GM03348 (cell line): Measurements from ENCODE around the gene BTBD9.

Source experiments
- DNase-seq: peaks from one replicate; pipeline ENCODE4 v3.0.0; 2012; ENCODE audit warnings: low spot score

BTBD9 gene

GRCh38 chr6:38284802-38285394, 354.8 kb downstream of the BTBD9 start:
- no peak for DNase-seq

GRCh38 chr6:38283734-38284362, 355.9 kb downstream of the BTBD9 start:
- no peak for DNase-seq

- no peak for DNase-seq
Observed at GRCh38 chr6:38282911-38283310, 356.8 kb downstream of the BTBD9 start.

GRCh38 chr6:38281126-38281525, 358.6 kb downstream of the BTBD9 start:
- DNase-seq = no peak

- no peak for DNase-seq
Observed at GRCh38 chr6:38279963-38280588, 359.7 kb downstream of the BTBD9 start.

GRCh38 chr6:38279423-38279822, 360.3 kb downstream of the BTBD9 start:
- no peak for DNase-seq

GRCh38 chr6:38273325-38273724, 366.4 kb downstream of the BTBD9 start:
- DNase-seq = peak; percentile 71

GRCh38 chr6:38272222-38272621, 367.5 kb downstream of the BTBD9 start:
- DNase-seq = no peak

- peak; percentile 37 for DNase-seq
Observed at GRCh38 chr6:38271081-38271480, 368.6 kb downstream of the BTBD9 start.

- DNase-seq = no peak
Observed at GRCh38 chr6:38270367-38270766, 369.4 kb downstream of the BTBD9 start.

GRCh38 chr6:38269461-38270172, 370.1 kb downstream of the BTBD9 start:
- peak; percentile 5 for DNase-seq

GRCh38 chr6:38268342-38268741, 371.4 kb downstream of the BTBD9 start:
- DNase-seq = no peak

- no peak for DNase-seq
Observed at GRCh38 chr6:38266921-38267354, 372.8 kb downstream of the BTBD9 start.

GRCh38 chr6:38264605-38265004, 375.1 kb downstream of the BTBD9 start:
- no peak for DNase-seq

GRCh38 chr6:38262609-38263008, 377.1 kb downstream of the BTBD9 start:
- peak; percentile 44 for DNase-seq

- DNase-seq = peak; percentile 65
Observed at GRCh38 chr6:38262026-38262425, 377.7 kb downstream of the BTBD9 start.

GRCh38 chr6:38261626-38262025, 378.1 kb downstream of the BTBD9 start:
- DNase-seq = peak; percentile 17

GRCh38 chr6:38259736-38260135, 380.0 kb downstream of the BTBD9 start:
- DNase-seq = peak; percentile 56

GRCh38 chr6:38248500-38249234, 391.1 kb downstream of the BTBD9 start:
- no peak for DNase-seq

- no peak for DNase-seq
Observed at GRCh38 chr6:38245295-38245694, 394.4 kb downstream of the BTBD9 start.

- DNase-seq = no peak
Observed at GRCh38 chr6:38244869-38245268, 394.9 kb downstream of the BTBD9 start.

GRCh38 chr6:38241200-38241871, 398.4 kb downstream of the BTBD9 start:
- DNase-seq = no peak
